ENCODE data around the gene TLCD1.
A peak's percentile ranks its signal among the peaks of the same experiment; 100 is the strongest.
"Not testable (repeated sequence)": the region's sequence is repeated elsewhere in the genome, so short reads cannot be mapped to it uniquely, and the experiment has no call there.

TLCD1 gene

GRCh38 chr17:28726627-28727491, 826 bp upstream of the TLCD1 start:
- DNase-seq, result peak; percentile 88

GRCh38 chr17:28725660-28726225, 290 bp downstream of the TLCD1 start:
- no peak for DNase-seq

GRCh38 chr17:28725166-28725659, 820 bp downstream of the TLCD1 start:
- no peak for DNase-seq

GRCh38 chr17:28724500-28725165, 1.4 kb downstream of the TLCD1 start:
- no peak for DNase-seq

- not testable (repeated sequence) for DNase-seq
Measured at GRCh38 chr17:28723836-28724499, 2.1 kb downstream of the TLCD1 start.

GRCh38 chr17:28723159-28723835, 2.7 kb downstream of the TLCD1 start:
- no peak for DNase-seq

GRCh38 chr17:28722417-28723158, 3.4 kb downstream of the TLCD1 start:
- DNase-seq, result no peak

- DNase-seq, result not testable (repeated sequence)
Measured at GRCh38 chr17:28720997-28721329, 5.1 kb downstream of the TLCD1 start.

GRCh38 chr17:28720247-28720996, 5.6 kb downstream of the TLCD1 start:
- DNase-seq, result no peak

GRCh38 chr17:28719021-28719433, 7.0 kb downstream of the TLCD1 start:
- DNase-seq, result no peak

- no peak for DNase-seq
Measured at GRCh38 chr17:28718333-28719020, 7.6 kb downstream of the TLCD1 start.

- DNase-seq, result peak; percentile 93
Measured at GRCh38 chr17:28717578-28718332, 8.3 kb downstream of the TLCD1 start, which contains the start of gene RAB34. TSS of gene RAB34 (minus strand) at chr17:28717868. CDS start at chr17:28717266, 602 bp downstream.

- no peak for DNase-seq
Measured at GRCh38 chr17:28716740-28717577, 9.1 kb downstream of the TLCD1 start.

GRCh38 chr17:28715217-28715616, 10.8 kb downstream of the TLCD1 start:
- DNase-seq, result no peak

GRCh38 chr17:28714281-28714680, 11.8 kb downstream of the TLCD1 start:
- DNase-seq, result no peak

- no peak for DNase-seq
Measured at GRCh38 chr17:28712705-28713415, 13.2 kb downstream of the TLCD1 start.

- DNase-seq, result no peak
Measured at GRCh38 chr17:28712032-28712704, 13.9 kb downstream of the TLCD1 start.

GRCh38 chr17:28711723-28712031, 14.4 kb downstream of the TLCD1 start, which contains the start of gene PROCA1:
TSS of gene PROCA1 (minus strand) at chr17:28711888. CDS start at chr17:28711660, 228 bp downstream.
- DNase-seq, result no peak
